HG03280 (cell line): ENCODE measurements around the gene YRDC.
A peak's percentile ranks its signal among the peaks of the same experiment; 100 is the strongest.

ENCODE experiments used
- ATAC-seq: cut with Tn5 transposase; IDR thresholded peaks from one replicate; pipeline ENCODE4 v1.9.1; 2021; ENCODE audit warnings: mild to moderate bottlenecking, moderate library complexity; ENCODE audit not compliant: unreplicated experiment

Gene YRDC

DNA sequence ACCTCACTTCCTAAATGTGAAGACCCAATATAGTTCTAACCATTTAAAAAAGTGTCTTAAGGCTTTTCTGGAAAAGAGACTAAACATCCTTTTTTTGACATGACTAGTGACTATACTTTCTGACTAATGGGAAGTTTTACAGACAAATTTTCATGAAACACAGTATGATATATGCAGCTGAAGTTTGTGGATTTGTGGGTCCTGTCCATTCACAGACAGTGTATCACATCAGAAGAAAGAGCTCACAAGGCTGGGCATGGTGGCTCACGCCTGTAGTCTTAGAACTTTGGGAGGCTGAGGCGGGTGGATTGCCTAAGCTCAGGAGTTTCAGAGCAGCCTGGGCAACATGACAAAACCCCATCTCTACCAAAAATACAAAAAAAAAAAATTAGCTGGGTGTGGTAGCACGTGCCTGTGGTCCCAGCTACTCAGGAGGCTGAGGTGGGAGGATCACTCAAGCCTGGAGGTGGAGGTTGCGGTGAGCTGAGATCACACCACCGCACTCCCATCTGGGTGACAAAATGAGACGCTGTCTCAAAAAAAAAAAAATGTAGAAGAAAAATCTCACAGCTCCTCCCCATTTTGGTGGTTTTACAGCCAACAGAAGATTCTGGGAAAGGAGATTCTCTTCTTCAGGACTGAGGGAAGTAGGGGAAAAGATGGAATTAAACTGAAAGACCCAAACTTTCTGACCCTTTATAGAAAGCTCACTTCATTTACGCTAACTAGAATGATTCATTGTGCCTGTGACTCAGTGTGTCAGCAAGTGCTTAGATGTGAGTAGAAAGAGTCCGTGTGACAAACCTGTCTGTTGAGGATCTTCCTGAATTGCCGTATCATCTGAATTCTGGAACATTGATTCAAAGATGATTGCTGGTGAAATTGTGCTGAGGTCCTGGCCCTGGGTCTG lies 15.2 kb upstream of the YRDC start:
- ATAC-seq = no peak

DNA sequence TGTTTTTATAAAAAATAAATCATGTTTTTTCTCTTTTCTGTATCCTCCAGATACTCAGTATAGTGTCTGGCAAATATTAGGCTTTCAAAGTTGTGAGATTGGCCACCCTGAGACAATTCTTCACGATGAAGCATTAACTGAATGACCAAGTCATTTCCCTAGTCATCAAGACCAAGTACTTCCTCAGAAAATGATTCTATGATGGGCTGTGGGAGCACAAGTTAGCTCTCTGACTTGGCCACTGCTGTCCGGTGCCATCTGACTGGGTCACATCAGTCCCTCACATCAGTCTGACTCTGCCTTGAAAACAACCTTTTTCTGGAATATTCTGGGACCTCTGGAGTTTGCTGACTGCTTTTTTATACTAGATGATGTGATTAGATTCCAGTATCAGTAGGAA lies 13.5 kb upstream of the YRDC start:
- no peak for ATAC-seq

DNA sequence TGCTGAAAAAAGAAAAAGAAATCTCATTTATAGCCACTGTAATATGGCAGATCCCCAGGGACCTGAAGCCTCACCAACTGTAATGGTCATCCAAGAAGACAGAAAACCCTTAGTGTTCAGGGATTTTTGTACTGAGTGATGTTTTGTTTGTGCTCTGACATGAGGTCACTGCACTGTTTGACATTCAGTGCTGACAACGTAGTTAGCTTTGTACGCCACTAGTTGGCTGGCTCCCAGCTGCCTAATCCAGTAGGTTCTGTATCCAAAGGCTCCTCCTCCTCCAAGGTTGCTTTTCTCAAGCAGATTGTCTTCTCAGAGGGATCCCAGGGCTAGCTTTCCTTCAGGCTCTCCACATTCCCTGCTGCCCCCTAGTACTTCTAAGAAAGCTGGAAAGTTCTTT lies 9.5 kb upstream of the YRDC start:
- ATAC-seq = no peak

DNA sequence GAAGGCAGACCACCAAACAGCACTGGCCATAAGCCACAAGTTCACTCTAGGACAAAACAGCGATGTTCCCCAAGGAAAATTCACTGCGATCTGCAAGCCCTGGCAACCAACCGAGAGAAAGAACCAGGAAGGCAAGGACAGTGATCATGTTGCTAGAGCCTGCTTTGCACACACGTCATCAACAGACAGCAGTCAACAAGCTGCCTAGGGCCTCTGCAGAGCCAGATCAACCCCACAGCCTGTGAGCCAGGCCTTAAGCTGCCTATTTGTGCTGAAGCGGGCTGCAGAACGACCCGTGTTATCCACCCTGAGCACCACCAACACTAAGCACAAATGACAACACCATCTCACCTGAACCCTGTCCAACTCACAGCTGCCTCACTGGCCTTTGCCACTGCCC lies 6.2 kb upstream of the YRDC start:
- no peak for ATAC-seq

DNA sequence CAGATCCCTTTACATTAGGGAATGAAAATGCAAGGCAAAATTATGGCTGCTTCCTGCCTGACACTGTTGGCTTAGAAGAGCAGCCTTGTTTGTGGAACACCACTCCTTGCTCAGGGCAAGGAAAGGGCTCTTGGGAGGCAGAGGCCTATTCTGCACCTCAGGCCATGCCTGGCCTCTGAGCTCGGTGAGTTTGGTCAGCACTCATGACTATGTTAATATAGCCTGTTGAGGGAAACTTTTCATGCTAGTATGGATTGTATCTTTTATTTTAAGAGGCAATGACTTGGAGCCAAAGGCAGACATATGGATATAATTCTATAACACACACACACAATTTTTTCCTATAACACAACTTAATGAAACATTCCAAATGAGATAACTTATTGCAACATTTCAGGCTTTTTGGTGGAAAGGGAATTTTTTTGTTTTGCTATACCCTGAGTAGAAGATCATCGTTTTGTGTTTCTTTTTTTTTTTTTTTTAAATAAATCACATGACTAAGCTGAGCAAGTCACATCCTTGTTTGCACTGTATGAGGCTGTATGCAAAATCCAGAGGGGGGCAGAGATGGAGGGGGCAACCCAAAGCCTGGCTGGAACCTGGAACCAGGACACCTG lies 5.6 kb upstream of the YRDC start:
- no peak for ATAC-seq

DNA sequence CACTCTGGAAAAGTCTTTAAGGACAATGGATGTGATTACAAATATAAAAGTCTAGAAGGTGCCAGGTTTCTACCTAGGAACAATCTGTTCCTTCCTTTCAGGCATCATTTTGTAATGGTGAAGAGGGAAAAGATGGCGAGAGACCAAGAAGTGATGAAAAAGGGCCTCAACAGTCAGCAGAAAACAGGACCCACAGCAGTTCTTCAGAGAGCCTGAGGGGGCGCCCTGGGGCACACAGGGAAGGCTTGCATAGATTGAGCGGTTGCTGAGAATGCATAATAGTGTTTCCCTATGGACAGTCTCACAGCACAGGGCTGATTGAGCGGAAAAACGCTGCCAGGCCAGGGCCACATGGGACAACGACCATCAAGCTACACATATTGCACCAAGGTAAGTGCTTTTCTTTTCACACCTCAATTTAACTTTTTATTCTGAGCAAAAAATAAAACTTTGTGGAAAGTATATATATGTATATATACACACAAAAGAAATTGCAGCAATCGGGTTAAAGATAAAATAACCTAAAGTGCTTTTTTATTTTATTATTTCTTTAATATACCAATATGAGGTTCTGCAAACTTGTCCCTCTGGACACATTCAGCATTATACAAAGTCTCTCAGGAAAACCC lies 3.1 kb upstream of the YRDC start:
- no peak for ATAC-seq

DNA sequence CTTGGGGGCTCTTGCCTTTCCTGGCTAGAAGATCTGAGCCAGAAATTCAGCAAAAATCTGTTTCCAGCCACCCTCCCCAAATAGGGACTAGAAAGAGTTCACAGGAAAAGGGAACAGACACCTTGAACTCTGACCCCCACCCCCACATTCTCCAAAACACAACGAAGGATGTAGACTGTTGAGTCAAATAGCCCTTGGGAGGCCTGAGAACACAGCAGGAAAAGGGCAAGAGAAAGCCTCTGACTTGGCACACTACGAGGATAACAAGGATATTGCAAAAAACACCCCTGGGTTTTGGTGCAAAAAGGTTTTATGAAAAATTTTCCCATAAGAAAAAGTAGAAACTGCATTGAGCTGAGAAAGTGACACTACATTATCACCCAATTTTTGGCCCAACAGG lies 1.9 kb upstream of the YRDC start:
- ATAC-seq = no peak

DNA sequence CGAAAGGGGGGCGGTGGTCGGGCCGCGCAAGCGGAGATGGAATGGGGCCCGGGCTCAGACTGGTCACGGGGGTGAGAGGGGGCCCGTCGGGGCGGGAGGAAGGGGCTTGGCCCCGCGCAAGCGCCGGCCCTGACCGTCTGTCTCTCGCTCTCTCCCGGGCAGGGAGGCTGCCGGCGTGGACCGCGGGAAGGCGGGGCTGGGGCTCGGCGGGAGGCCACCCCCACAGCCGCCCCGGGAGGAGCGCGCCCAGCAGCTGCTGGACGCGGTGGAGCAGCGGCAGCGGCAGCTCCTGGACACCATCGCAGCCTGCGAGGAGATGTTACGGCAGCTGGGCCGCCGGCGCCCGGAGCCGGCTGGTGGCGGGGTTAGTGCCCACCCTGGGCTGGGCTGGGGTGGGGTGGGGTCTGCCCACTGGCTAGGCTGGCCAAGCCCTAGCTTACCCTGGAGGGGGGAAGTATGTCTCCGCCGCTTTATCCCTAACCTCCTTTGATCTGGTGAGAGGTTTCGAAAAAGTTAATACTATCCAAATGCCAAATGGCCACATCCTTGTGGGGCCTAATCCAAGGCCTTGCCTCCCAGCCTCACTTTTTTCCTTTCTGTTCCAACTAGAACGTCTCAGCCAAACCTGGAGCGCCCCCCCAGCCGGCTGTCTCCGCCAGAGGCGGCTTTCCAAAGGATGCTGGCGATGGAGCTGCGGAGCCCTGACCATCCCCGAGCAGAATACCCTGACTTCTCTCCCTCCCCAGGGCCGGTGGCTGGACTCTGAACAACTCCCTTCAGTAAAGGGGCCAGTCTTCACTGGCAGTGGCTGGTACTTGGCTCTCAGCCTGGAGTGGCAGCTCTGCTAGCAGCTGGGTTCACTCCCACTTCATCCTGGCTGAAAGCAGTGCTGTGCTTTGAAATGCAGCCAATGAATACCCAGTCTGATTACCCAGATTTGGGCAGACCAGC lies 636 bp upstream of the YRDC start:
- ATAC-seq = peak; percentile 36

DNA sequence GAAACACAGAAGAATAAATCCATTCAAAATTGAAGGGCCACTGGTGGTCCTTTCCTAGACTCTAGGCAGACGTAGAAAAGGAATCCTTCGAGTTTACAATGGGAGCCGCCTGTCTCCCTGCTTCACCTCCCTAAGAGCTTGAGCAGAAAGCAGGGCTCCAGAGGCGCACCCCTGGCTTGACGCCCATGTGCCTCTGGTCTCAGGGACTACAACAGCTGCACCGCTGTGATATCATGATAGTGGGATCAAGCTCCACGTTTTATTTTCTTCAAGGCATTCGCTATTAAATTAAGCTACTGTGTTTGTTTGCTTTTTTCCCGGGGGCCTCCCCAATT lies 821 bp downstream of the YRDC start:
- ATAC-seq = no peak

DNA sequence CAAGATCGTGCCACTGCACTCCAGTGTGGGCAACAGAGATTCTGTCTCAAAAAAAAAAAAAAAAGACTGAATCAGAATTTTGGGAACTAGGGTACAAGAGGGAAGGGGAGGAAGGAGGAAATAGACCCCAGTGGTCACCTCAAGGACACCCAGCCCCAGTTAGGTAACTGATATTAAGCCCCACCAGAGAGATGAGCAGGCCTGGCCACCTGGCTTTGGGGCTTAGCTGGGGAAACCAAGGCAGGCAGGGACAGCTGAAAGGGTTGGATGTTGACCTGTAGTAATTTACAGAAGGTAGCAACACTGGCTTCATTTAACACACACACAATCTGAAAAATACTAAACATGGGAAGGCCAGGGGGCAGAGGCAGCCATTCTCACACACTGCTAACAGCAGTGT lies 5.6 kb downstream of the YRDC start:
- no peak for ATAC-seq

DNA sequence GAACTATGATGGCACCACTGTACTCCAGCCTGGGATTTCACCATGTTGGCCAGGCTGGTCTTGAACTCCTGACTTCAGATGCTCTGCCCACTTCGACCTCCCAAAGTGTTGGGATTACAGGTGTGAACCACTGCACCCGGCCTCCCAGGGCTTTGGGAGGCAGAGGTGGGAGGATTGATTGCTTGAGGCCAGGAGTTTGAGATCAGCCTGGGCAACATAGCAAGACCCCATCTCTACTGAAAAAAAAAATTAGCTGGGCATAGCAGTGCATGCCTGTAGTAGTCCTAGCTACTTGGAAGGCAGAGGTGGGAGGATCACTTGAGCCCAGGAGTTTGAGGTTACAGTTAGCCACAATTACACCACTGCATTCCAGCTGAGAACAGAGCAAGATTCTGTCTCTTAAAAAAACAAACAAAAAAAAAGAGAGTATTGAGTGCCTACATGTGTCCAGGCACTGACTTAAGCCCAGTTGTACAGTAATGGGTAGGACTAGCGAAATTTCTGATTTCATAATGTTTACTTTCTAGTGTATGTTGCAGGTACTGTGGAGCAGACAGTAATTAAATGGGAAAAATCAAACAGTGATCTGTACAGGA lies 10.2 kb downstream of the YRDC start:
- ATAC-seq = no peak

DNA sequence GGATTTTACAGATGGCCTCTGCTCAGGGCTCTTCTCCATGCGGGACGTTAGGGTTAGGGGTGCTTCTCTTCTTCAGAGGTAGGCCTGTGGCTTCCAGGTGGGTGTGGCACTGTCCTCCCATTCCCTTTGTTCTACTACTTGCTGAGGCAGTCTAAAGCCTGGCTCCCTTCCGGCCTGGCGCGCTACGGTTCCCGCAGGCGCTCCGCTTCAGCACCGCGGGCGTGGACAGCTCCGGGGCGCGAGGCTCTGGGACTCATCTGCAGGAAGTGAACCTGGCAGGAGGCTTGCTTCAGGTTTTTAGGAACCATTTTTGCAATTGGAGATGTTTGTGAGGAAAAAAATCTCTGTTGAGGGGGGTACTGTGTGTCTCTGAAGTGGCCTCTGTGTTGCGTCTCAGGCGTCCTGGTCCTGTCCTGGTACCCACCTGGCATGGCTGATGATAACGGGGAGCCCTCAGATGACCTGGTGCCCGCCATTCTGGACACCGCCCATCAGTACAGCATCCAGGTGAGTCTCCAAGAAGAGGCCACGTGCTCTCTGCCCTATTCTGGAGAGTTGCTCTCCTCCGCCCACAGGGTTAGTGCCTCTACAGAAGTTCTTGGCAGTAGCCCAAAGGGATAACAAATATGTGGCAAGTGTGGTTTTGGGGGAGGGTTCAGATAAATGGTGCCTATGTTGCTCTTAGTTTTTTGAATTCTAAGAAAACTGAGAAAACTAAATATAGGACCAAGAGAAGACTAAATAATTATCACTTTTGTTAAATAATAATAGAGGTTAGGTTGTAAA lies 12.5 kb downstream of the YRDC start:
- ATAC-seq = no peak

DNA sequence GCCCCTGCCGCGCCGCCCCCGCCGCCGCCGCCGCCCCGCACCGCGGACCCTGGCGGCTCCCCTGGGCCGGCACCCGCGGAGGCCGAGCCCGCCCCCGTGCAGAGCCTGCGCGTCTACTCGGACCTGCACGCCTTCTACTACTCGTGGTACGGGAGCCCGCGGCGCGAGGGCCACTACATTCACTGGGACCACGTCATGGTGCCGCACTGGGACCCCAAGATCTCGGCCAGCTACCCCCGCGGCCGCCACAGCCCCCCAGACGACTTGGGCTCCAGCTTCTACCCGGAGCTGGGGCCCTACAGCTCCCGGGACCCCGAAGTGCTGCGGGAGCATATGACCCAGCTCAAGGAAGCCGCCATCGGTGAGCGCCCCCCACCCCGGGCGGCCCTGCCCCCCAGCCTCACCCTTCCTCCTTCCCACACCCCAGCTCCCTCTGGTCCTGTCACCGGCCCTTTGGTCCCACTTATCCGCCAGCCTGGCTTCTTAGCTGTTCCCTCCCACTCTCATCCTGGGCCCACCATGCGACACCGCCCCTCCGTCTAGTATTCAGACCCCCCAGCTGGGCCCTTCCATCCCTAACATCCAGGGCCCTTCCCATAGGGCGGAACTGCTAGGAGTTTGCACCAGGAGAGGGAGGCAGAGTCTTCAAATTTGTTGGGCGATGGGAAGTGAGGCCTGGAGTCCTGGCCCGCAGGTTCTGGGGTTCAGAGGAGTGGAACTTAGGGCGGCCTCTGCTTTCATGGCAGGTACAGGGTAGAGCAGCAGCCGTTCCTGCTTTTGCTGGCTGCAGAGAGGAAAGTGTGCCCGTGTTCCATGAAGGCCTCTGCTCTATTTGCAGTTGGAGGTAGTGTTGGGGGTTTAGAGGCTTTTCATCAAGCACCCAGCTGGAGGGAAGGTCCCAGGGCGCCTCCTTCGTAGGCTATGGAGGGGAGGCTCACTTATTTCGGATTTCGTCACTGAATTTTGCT lies 13.4 kb downstream of the YRDC start:
- ATAC-seq = peak; percentile 30

DNA sequence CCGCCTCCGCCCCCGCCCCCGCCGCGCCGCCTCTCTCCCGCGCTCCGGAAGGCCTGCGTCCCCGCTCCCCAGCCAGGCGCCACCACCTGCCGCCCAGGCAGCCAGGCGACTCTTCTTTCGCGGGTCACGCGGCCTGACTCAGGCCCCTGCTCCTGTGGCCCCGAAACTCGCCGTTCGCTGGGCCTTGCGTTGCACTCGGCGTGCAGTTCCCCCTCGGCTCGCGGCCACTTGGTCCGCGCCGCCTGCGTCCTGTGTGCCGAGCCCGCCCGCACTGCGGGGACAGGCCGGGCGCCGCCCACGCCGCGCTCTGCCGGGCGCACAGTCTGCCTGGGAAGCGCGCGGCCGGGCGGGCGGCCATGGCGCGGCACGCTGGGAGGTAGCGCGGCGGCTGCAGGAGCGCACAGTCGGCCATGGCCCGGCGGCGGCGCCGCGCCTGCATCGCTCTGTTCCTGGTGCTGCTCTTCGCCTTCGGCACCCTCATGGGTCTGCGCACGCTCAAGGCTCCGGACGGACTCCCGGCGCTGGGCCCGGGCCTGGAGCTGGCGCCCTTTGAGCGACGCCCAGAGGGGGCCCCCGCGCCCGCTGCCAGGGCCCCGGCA lies 14.1 kb downstream of the YRDC start, which contains the start of gene MANEAL:
MANEAL (plus strand) TSS at position 75 of the 599 bp plus-strand sequence; CDS start at position 411, 336 bp downstream.
- ATAC-seq = peak; percentile 61

DNA sequence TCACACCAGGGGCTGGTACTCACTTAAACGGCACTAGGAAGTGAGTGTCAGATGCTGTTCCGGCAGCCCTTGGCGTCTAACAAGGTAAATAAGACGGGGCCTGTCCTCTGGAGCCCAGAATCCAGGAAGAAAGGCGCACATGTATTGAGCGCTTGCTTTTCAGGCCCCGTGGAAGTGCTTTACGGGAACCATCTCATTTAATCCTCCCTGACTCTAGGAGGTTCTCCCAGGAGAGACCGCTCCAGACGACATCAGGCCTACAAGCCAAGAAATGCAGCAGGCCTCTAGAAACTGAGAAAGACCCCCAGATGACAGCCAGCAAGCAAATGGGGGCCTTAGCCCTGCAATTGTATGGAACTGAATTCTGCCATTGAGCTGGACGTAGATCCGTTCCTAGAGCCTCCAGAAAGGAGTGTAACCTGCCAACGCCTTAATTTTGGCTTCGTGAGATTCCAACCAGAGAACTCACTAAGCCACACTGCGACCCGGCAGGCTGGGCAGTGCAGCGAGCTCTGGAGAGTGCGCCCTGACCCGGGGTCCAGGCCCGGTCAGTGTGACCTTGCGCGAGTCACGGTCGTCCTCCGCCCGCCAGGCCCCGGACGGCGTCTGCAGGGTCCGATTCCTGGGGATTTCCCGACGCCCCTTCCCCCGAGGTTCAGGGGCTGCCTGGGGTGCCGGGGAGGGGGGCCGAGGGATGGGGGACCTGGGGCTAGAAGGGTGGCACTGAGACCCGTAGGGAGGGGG lies 14.9 kb downstream of the YRDC start:
- no peak for ATAC-seq

DNA sequence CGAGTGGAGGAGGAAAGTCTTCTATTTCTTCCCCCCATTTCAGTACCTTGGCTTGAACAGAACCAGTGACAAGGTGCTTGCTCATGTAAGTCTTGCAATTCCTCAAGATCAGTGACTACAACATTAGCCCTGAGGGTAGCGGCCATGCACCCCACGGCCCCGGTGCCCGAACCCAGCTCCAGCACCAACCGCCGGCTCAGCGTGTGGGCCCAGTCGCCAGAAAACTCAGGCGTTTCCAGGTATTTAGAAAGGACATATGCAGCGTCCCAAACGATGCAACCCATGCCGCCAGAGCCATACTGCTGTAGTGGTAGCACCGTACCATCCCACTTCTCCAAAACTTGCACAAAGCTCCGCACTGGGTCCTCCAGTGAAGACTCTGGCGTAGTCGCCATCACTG lies 25.5 kb downstream of the YRDC start:
- ATAC-seq = no peak

DNA sequence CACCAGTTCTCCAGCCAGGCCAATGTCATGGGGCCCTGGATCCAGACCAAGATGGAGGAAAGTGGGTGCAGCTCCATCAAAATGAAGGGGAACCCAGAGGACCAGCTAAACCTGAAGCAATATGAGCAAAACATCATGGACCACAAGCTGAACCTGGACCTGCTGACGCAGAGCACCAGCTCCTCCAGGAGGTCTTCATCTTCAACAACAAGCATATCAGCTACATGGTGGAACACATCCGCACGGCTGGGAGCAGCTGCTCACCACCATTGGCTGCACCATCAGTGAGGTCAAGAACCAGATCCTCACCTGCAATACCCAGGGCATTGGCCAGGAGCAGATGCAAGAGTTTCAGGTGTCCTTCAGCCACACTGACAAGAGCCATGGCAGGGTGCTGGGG lies 29.4 kb downstream of the YRDC start:
- no peak for ATAC-seq
